GM23338 (cell line): ENCODE results near the gene TM9SF2.
"Not testable (repeated sequence)": the region's sequence is repeated elsewhere in the genome, so short reads cannot be mapped to it uniquely, and the experiment has no call there.

ENCODE experiments used
- EZH2 ChIP-seq: fragments of 200-600 bp; sonication (generic); IDR thresholded peaks from one replicate; pipeline ENCODE4 v1.8.0; 2017; ENCODE audit warnings: antibody characterized with exemption, mild to moderate bottlenecking, low read depth; ENCODE audit not compliant: unreplicated experiment
- POLR2AphosphoS5 ChIP-seq: IDR thresholded peaks from 2 replicates; pipeline ENCODE4 v1.6.1; 2016; ENCODE audit warnings: antibody characterized with exemption, low read depth
- REST ChIP-seq: IDR thresholded peaks from one replicate; pipeline ENCODE4 v1.6.1; 2018; ENCODE audit warnings: antibody characterized with exemption; ENCODE audit not compliant: unreplicated experiment
- STAT1 ChIP-seq: IDR thresholded peaks from one replicate; pipeline ENCODE4 v1.6.1; 2016; ENCODE audit warnings: antibody characterized with exemption; ENCODE audit not compliant: unreplicated experiment
- TF ChIP-seq, protein P1 (sequence below), 2 experiments: fragments of 200-600 bp in 1 of 2; sonication (generic) in 1 of 2; conservative IDR thresholded peaks; 2 replicates each; pipeline versions ENCODE4 v1.5.1 to v1.6.1; 2016 to 2017; ENCODE audit warnings: antibody characterized with exemption in 2 of 2, low read depth in 2 of 2, mild to moderate bottlenecking in 2 of 2, moderate library complexity in 1 of 2
- TF ChIP-seq, protein P2 (sequence below): IDR thresholded peaks from 2 replicates; pipeline ENCODE4 v1.6.1; 2016; ENCODE audit warnings: antibody characterized with exemption

DNA sequence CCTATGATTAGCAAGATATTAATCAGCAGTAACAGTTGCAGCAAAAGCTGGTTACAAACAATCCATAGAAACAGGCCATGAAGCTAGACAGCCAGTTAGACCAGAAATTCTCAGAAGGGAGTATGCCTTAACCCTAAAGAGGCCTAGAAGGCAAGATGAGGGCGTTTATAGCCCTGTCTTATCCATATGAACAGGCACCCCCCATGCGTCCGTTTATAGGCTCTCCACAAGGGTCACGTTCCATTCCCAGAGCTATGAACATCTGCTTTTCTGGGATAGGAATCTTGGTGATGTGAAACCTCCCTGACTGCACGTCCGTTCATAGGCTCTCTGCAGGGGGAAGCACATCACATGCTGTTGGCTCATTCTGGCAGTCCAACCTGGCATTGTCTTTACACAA is 67.6 kb downstream of the TM9SF2 start:
- TF ChIP-seq, protein P1, sequence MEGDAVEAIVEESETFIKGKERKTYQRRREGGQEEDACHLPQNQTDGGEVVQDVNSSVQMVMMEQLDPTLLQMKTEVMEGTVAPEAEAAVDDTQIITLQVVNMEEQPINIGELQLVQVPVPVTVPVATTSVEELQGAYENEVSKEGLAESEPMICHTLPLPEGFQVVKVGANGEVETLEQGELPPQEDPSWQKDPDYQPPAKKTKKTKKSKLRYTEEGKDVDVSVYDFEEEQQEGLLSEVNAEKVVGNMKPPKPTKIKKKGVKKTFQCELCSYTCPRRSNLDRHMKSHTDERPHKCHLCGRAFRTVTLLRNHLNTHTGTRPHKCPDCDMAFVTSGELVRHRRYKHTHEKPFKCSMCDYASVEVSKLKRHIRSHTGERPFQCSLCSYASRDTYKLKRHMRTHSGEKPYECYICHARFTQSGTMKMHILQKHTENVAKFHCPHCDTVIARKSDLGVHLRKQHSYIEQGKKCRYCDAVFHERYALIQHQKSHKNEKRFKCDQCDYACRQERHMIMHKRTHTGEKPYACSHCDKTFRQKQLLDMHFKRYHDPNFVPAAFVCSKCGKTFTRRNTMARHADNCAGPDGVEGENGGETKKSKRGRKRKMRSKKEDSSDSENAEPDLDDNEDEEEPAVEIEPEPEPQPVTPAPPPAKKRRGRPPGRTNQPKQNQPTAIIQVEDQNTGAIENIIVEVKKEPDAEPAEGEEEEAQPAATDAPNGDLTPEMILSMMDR (conservative IDR thresholded peaks at IDR 0.05; ENCODE audit: low read depth in 2 of 2): not testable (repeated sequence)
- not testable (repeated sequence) for TF ChIP-seq STAT1, POLR2AphosphoS5, REST, EZH2
- TF ChIP-seq, protein P2, sequence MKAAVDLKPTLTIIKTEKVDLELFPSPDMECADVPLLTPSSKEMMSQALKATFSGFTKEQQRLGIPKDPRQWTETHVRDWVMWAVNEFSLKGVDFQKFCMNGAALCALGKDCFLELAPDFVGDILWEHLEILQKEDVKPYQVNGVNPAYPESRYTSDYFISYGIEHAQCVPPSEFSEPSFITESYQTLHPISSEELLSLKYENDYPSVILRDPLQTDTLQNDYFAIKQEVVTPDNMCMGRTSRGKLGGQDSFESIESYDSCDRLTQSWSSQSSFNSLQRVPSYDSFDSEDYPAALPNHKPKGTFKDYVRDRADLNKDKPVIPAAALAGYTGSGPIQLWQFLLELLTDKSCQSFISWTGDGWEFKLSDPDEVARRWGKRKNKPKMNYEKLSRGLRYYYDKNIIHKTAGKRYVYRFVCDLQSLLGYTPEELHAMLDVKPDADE: not testable (repeated sequence)
